Effector memory CD4-positive, alpha-beta T cell (primary cell): ENCODE results near the gene FAAP20.

Source experiments
- DNase-seq, 3 donors: peaks; one replicate each; pipeline ENCODE4 v3.0.0-alpha.2; 2020
- H3K27ac ChIP-seq: 2 replicates; pipeline ENCODE4 v1.7.0; 2013; ENCODE audit warnings: mild to moderate bottlenecking, low read length, moderate library complexity; ENCODE audit not compliant: insufficient read depth, poor library complexity, severe bottlenecking
- H3K27me3 ChIP-seq: replicated peaks from 2 replicates; pipeline ENCODE4 v1.7.0; 2013; ENCODE audit warnings: mild to moderate bottlenecking, low read length; ENCODE audit not compliant: insufficient read depth, control insufficient read depth, poor library complexity, severe bottlenecking
- H3K36me3 ChIP-seq: 2 replicates; pipeline ENCODE4 v1.7.0; 2013; ENCODE audit warnings: mild to moderate bottlenecking, low read length, moderate library complexity; ENCODE audit not compliant: control insufficient read depth, insufficient read depth
- H3K4me1 ChIP-seq: 2 replicates; pipeline ENCODE4 v1.7.0; 2013; ENCODE audit warnings: low read length, mild to moderate bottlenecking; ENCODE audit not compliant: control insufficient read depth, insufficient read depth, poor library complexity, severe bottlenecking
- H3K4me3 ChIP-seq: 2 replicates; pipeline ENCODE4 v1.7.0; 2013; ENCODE audit warnings: low read length, low read depth, mild to moderate bottlenecking; ENCODE audit not compliant: insufficient read depth, poor library complexity, severe bottlenecking
- H3K9me3 ChIP-seq: 2 replicates; pipeline ENCODE4 v1.7.0; 2013; ENCODE audit warnings: mild to moderate bottlenecking, low read length, moderate library complexity; ENCODE audit not compliant: control insufficient read depth

FAAP20 gene

DNA sequence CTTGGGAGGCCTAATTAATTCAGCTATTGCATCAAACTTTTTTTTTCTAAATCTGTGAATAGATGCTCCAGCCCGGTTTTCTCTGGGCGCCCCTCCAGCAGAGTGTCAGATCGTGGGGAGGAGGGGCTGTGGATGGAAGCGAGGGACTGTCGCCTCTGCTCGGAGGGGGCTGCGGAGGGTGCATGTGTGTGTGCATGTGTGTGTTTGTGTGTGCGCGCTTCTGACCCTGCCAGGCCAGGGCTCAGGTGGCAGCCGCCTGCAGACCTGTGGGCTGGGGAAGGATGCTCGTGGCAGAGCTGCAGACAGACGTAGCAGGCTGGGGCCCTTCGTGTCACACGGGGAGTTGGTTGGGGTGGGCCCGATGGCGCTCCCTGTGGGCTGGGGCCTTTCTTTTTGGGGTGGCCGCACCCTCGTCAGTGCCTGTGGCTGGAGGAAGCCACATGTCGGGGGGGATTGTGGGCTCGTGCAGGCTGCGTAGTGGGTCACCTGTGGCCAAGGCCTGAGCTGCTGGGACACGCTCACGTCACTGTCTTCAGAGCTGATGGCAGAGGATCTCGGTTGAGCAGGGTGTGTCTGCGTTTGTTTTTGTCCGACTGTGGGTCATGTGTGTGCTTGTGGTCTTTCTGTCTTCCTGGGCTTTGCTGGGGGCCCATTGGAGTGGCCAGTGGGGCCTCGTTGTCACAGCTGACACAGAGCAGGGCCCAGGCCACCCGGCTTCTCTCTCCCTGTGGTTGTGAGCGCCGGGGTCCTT is 36.4 kb upstream of the FAAP20 start:
- Histone ChIP-seq H3K27me3 (no peaks in the 10 kb centered on the region), H3K4me1 (peaks cover 42% of the 10 kb centered on the region)

GRCh38 chr1:2229911-2230731 is 35.5 kb upstream of the FAAP20 start:
- Histone ChIP-seq H3K27ac (peak overlapping the region; percentile 90), H3K36me3 (peaks cover 5% of the 10 kb centered on the region), H3K9me3 (no peaks in the 10 kb centered on the region), H3K27me3 (no peaks in the 10 kb centered on the region), H3K4me1 (peaks cover 34% of the 10 kb centered on the region), H3K4me3 (peak overlapping the region; percentile 96)
- DNase-seq, result no peak

More for the DNA sequence above, 36.4 kb upstream of the FAAP20 start:
- peak; percentile 60 to 73 (median 71) for DNase-seq
- Histone ChIP-seq H3K9me3 (no peaks in the 10 kb centered on the region), H3K4me3 (peak overlapping the region; percentile 96), H3K36me3 (peaks cover 5% of the 10 kb centered on the region), H3K27ac (peak overlapping the region; percentile 90)

GRCh38 chr1:2229037-2229864 is 34.7 kb upstream of the FAAP20 start:
- Histone ChIP-seq H3K9me3 (no peaks in the 10 kb centered on the region), H3K36me3 (peaks cover 5% of the 10 kb centered on the region), H3K27me3 (no peaks in the 10 kb centered on the region), H3K4me1 (peaks cover 27% of the 10 kb centered on the region), H3K27ac (peak overlapping the region; percentile 90), H3K4me3 (peak overlapping the region; percentile 96)
- no peak for DNase-seq

DNA sequence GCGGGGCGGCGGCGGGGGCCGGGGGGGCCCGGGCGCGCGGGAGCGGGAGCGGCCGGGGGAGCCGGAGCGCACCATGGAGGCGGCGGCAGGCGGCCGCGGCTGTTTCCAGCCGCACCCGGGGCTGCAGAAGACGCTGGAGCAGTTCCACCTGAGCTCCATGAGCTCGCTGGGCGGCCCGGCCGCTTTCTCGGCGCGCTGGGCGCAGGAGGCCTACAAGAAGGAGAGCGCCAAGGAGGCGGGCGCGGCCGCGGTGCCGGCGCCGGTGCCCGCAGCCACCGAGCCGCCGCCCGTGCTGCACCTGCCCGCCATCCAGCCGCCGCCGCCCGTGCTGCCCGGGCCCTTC is 34.1 kb upstream of the FAAP20 start:
- Histone ChIP-seq H3K9me3 (no peaks in the 10 kb centered on the region), H3K4me3 (peak overlapping the region; percentile 96), H3K4me1 (peaks cover 21% of the 10 kb centered on the region), H3K36me3 (peaks cover 5% of the 10 kb centered on the region), H3K27me3 (no peaks in the 10 kb centered on the region), H3K27ac (peak overlapping the region; percentile 90)
- no peak for DNase-seq

DNA sequence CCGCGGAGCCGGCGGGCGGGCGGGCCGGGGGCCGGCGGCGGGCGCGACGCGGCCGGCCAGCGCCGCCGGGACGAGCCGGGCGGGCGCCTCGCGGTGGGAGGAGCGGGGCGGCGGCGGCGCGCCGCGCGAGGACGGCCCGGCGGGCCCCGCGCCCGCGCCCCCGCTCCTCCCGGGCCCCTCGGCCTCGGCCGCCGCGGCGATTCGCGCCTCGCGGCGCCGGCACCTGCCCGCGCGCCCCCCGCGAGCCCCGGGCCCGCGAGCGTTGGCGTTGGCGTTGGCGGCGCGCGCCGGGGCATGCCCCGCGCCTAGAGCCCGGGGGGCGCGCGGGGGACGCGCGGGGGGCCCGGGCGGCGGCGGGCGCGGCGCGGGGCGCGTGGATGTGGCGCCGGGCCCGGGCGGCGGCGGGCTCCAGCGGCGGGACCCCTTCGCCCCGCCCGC is 33.6 kb upstream of the FAAP20 start, which contains the start of gene SKI:
Gene SKI (plus strand): TSS at position 163 of the 438 bp plus-strand sequence. CDS start 448 bp downstream, outside the sequence.
- H3K27ac ChIP-seq, result peak within 1 kb of the TSS; percentile 90
- H3K9me3 ChIP-seq, result no peaks in the 10 kb centered on the region
- H3K36me3 ChIP-seq, result peaks cover 5% of the 10 kb centered on the region
- peak within 1 kb of the TSS; percentile 96 for H3K4me3 ChIP-seq
- no peak for DNase-seq
- peaks cover 16% of the 10 kb centered on the region for H3K4me1 ChIP-seq
- H3K27me3 ChIP-seq, result no peaks in the 10 kb centered on the region

- Histone ChIP-seq H3K27me3 (no peaks in the 10 kb centered on the region), H3K27ac (peak overlapping the region; percentile 61), H3K36me3 (peaks cover 5% of the 10 kb centered on the region), H3K9me3 (no peaks in the 10 kb centered on the region), H3K4me1 (peaks cover 10% of the 10 kb centered on the region), H3K4me3 (peak overlapping the region; percentile 32)
- peak; percentile 87 to 91 (median 88) for DNase-seq
Measured at GRCh38 chr1:2227346-2228156, 33.0 kb upstream of the FAAP20 start.

GRCh38 chr1:2226525-2227345 is 32.2 kb upstream of the FAAP20 start:
- no peaks in the 10 kb centered on the region for H3K27me3 ChIP-seq
- H3K4me3 ChIP-seq, result peak overlapping the region; percentile 32
- DNase-seq, result no peak
- H3K9me3 ChIP-seq, result no peaks in the 10 kb centered on the region
- H3K27ac ChIP-seq, result peak overlapping the region; percentile 61
- H3K36me3 ChIP-seq, result peaks cover 5% of the 10 kb centered on the region
- H3K4me1 ChIP-seq, result peaks cover 8% of the 10 kb centered on the region

DNA sequence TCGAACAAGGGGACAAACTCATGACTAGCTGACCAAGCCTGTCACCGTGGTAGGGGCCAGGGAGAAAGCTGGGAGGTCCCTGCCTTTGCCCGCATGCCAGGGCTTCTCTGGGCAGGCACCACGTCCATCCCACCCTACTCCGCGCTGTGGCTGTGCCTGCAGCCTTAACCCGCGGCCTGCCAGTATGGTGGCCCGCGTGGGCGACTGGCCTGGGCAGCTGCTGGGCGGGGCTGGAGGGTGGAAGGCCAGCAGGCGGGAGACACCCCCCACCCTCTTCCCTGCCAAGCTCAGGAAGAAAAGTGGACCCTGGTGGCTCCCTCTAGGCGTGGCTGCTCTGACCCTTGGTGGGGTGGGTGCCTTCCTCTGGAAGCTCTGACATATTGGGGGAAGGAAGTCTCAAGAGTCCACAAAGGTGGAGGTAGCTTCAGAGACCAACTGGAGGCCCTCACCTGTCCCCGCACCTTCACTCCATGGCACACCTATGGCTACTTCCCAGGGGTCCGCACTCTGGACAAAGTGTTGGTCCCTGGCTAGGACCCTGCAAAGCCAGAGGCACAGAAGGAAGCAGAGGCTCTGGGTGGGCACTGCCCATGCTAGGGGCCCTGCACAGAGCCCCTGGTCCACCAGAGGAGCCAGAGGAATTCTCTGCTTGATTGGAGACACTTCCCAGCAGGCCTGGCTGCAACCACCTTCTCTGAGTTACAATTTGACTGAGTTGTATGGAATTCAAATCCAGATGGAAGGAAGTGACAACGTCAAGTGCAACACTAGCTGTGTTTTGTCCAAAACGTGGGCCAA is 30.3 kb upstream of the FAAP20 start:
- Histone ChIP-seq H3K27me3 (no peaks in the 10 kb centered on the region), H3K4me1 (peaks cover 5% of the 10 kb centered on the region), H3K27ac (no peak overlapping the region), H3K4me3 (no peak overlapping the region), H3K9me3 (no peaks in the 10 kb centered on the region), H3K36me3 (peaks cover 2% of the 10 kb centered on the region)
- no peak for DNase-seq
